Ishikawa (cell line): Measurements from ENCODE around the gene SPATA9.

Source experiments
- EP300 ChIP-seq: IDR thresholded peaks from 2 replicates; pipeline ENCODE4 v1.6.1; 2012; ENCODE audit warnings: borderline replicate concordance
- FOXM1 ChIP-seq: IDR thresholded peaks from 2 replicates; pipeline ENCODE4 v1.6.1; 2012; ENCODE audit warnings: low read depth, borderline replicate concordance
- RAD21 ChIP-seq: IDR thresholded peaks from 2 replicates; pipeline ENCODE4 v1.6.1; 2012; ENCODE audit warnings: low read depth
- REST ChIP-seq: IDR thresholded peaks from 2 replicates; pipeline ENCODE4 v1.6.1; 2012; ENCODE audit warnings: low read depth, mild to moderate bottlenecking
- TEAD4 ChIP-seq: IDR thresholded peaks from 2 replicates; pipeline ENCODE4 v1.6.1; 2012
- YY1 ChIP-seq: IDR thresholded peaks from 2 replicates; pipeline ENCODE4 v1.6.1; 2012; ENCODE audit warnings: low read depth

GRCh38 chr5:95613514-95613913 is 69.3 kb downstream of the SPATA9 start:
- TF ChIP-seq RAD21 (no peak), FOXM1 (no peak), YY1 (no peak), EP300 (no peak), REST (no peak), TEAD4 (no peak)
